Mesothelial cell of epicardium (in vitro differentiated cells): ENCODE results near the gene NAXD. TPM values are rescaled to one million over a fixed set of nuclear protein-coding genes. Genes with fewer than 3 reads are reported as not detected.

ENCODE experiments used
- DNase-seq, 2 experiments: peaks; one replicate each; pipeline ENCODE4 v3.0.0; 2021; ENCODE audit warnings: low spot score in 2 of 2; ENCODE audit not compliant: unreplicated experiment in 2 of 2
- H3K27ac Mint-ChIP-seq: 2 replicates; pipeline ENCODE4 v1.8.0; 2021; ENCODE audit warnings: mixed read lengths
- H3K27me3 Mint-ChIP-seq: 2 replicates; pipeline ENCODE4 v1.8.0; 2021; ENCODE audit warnings: low read depth, mixed read lengths
- H3K36me3 Mint-ChIP-seq: 2 replicates; pipeline ENCODE4 v1.8.0; 2021; ENCODE audit warnings: mixed read lengths
- H3K4me1 Mint-ChIP-seq: 2 replicates; pipeline ENCODE4 v1.8.0; 2021; ENCODE audit warnings: mixed read lengths
- H3K4me3 Mint-ChIP-seq: 2 replicates; pipeline ENCODE4 v1.8.0; 2021; ENCODE audit warnings: mild to moderate bottlenecking, moderate library complexity, mixed read lengths
- H3K9me3 Mint-ChIP-seq: 2 replicates; pipeline ENCODE4 v1.8.0; 2021; ENCODE audit warnings: mixed read lengths
- CTCF ChIP-seq: fragments of 200-600 bp; sonication (generic); IDR thresholded peaks from one replicate; pipeline ENCODE4 v1.5.0; 2021; ENCODE audit warnings: antibody characterized with exemption; ENCODE audit not compliant: unreplicated experiment
- total RNA-seq: library from RNA; stranded (reverse); gene quantifications from 3 replicates; pipeline ENCODE4 v1.2.1, GENCODE V29; 2021

Gene NAXD
- total RNA-seq, 1 donor from 2014 or later, result 40.8 TPM

GRCh38 chr13:110633776-110634175 is 18.4 kb downstream of the NAXD start:
- Mint-ChIP-seq H3K4me1 (peaks cover 7% of the 10 kb centered on the region), H3K9me3 (peaks cover 3% of the 10 kb centered on the region), H3K4me3 (no peak overlapping the region), H3K27me3 (no peaks in the 10 kb centered on the region), H3K27ac (no peak overlapping the region), H3K36me3 (peaks cover 20% of the 10 kb centered on the region)
- no peak for DNase-seq
- TF ChIP-seq CTCF, result no peak

- no peak overlapping the region for H3K27ac Mint-ChIP-seq
- H3K36me3 Mint-ChIP-seq, result peaks cover 21% of the 10 kb centered on the region
- H3K4me3 Mint-ChIP-seq, result no peak overlapping the region
- no peaks in the 10 kb centered on the region for H3K27me3 Mint-ChIP-seq
- TF ChIP-seq CTCF, result no peak
- H3K9me3 Mint-ChIP-seq, result peaks cover 3% of the 10 kb centered on the region
- H3K4me1 Mint-ChIP-seq, result no peaks in the 10 kb centered on the region
- no peak for DNase-seq
Observed at GRCh38 chr13:110634558-110634957, 19.2 kb downstream of the NAXD start.

GRCh38 chr13:110635405-110636002 is 20.2 kb downstream of the NAXD start:
- H3K9me3 Mint-ChIP-seq, result peaks cover 3% of the 10 kb centered on the region
- H3K4me3 Mint-ChIP-seq, result no peak overlapping the region
- H3K4me1 Mint-ChIP-seq, result no peaks in the 10 kb centered on the region
- DNase-seq, result no peak
- H3K36me3 Mint-ChIP-seq, result peaks cover 25% of the 10 kb centered on the region
- H3K27me3 Mint-ChIP-seq, result no peaks in the 10 kb centered on the region
- no peak for TF ChIP-seq CTCF
- H3K27ac Mint-ChIP-seq, result no peak overlapping the region

- Mint-ChIP-seq H3K4me3 (no peak overlapping the region), H3K9me3 (peaks cover 3% of the 10 kb centered on the region), H3K27ac (no peak overlapping the region)
Observed at GRCh38 chr13:110636053-110636475, 20.7 kb downstream of the NAXD start.

GRCh38 chr13:110636701-110637201 is 21.4 kb downstream of the NAXD start:
- no peak overlapping the region for H3K4me3 Mint-ChIP-seq
- H3K4me1 Mint-ChIP-seq, result no peaks in the 10 kb centered on the region
- no peak overlapping the region for H3K27ac Mint-ChIP-seq
- no peaks in the 10 kb centered on the region for H3K27me3 Mint-ChIP-seq
- H3K9me3 Mint-ChIP-seq, result peaks cover 3% of the 10 kb centered on the region
- TF ChIP-seq CTCF, result no peak
- no peak for DNase-seq
- peaks cover 29% of the 10 kb centered on the region for H3K36me3 Mint-ChIP-seq

More at GRCh38 chr13:110636053-110636475, 20.7 kb downstream of the NAXD start:
- Mint-ChIP-seq H3K4me1 (no peaks in the 10 kb centered on the region), H3K36me3 (peaks cover 25% of the 10 kb centered on the region), H3K27me3 (no peaks in the 10 kb centered on the region)
- no peak for DNase-seq
- TF ChIP-seq CTCF, result no peak
